Frontal cortex (tissue), 4 donors: ENCODE results near the gene LRRC31. TPM values are rescaled to one million over a fixed set of nuclear protein-coding genes. Genes with fewer than 3 reads are reported as not detected.

Source experiments
- DNase-seq, 2 donors: peaks; one replicate each; pipeline ENCODE4 v3.0.0; 2012; ENCODE audit warnings: low spot score in 2 of 2
- FAIRE-seq: peaks from 2 replicates; lab custom pipeline; 2012; peaks lifted over from hg19 to GRCh38; lab: Jason Lieb, UNC
- total RNA-seq: library from RNA; depleted of rRNA; stranded (reverse); fragments of >200 nt; gene quantifications from one replicate; pipeline ENCODE4 v1.2.3, GENCODE V29; 2014
- donor health status: control.
- donor health status: control.
- donor health status: control.

Gene LRRC31
- total RNA-seq, 1 donor from 2014 or later: under 0.01 TPM

- DNase-seq: no peak
These were observed 4.5 kb downstream of the LRRC31 start for GRCh38 chr3:169865176-169865767.

GRCh38 chr3:169864270-169864669 is 5.5 kb downstream of the LRRC31 start:
- DNase-seq: no peak
- no peak for FAIRE-seq

More at GRCh38 chr3:169865176-169865767, 4.5 kb downstream of the LRRC31 start:
- no peak for FAIRE-seq

- FAIRE-seq: no peak
These were observed 6.3 kb downstream of the LRRC31 start for GRCh38 chr3:169863458-169863899.

GRCh38 chr3:169861871-169862270 is 7.9 kb downstream of the LRRC31 start:
- FAIRE-seq: no peak
- DNase-seq: no peak

More at GRCh38 chr3:169863458-169863899, 6.3 kb downstream of the LRRC31 start:
- peak; percentile 37 to 58 for DNase-seq

- DNase-seq (no peak), FAIRE-seq (no peak)
These were observed 11.9 kb downstream of the LRRC31 start for GRCh38 chr3:169857811-169858210.

- FAIRE-seq (no peak), DNase-seq (no peak)
These were observed 14.2 kb downstream of the LRRC31 start for GRCh38 chr3:169855514-169855913.

- DNase-seq (no peak), FAIRE-seq (no peak)
These were observed 19.1 kb downstream of the LRRC31 start for GRCh38 chr3:169850618-169851017.

- DNase-seq: no peak
- no peak for FAIRE-seq
These were observed 21.0 kb downstream of the LRRC31 start for GRCh38 chr3:169848741-169849140.

GRCh38 chr3:169847896-169848295 is 21.8 kb downstream of the LRRC31 start:
- no peak for DNase-seq
- no peak for FAIRE-seq

- no peak for DNase-seq
- no peak for FAIRE-seq
These were observed 23.1 kb downstream of the LRRC31 start for GRCh38 chr3:169846458-169847193.

GRCh38 chr3:169842960-169843359 is 26.8 kb downstream of the LRRC31 start:
- FAIRE-seq: no peak
- no peak for DNase-seq

- no peak for DNase-seq
These were observed 28.6 kb downstream of the LRRC31 start for GRCh38 chr3:169841171-169841570.

GRCh38 chr3:169838511-169839030 is 31.2 kb downstream of the LRRC31 start:
- no peak for FAIRE-seq
- no peak for DNase-seq

More at GRCh38 chr3:169841171-169841570, 28.6 kb downstream of the LRRC31 start:
- no peak for FAIRE-seq

GRCh38 chr3:169836942-169837275 is 32.8 kb downstream of the LRRC31 start:
- DNase-seq (no peak), FAIRE-seq (no peak)

GRCh38 chr3:169836078-169836941 is 33.4 kb downstream of the LRRC31 start:
- FAIRE-seq (no peak), DNase-seq (no peak)

- DNase-seq: no peak
- no peak for FAIRE-seq
These were observed 34.2 kb downstream of the LRRC31 start for GRCh38 chr3:169835533-169835932.

GRCh38 chr3:169827712-169828111 is 42.0 kb downstream of the LRRC31 start:
- no peak for DNase-seq
- no peak for FAIRE-seq

GRCh38 chr3:169825316-169825715 is 44.4 kb downstream of the LRRC31 start:
- no peak for FAIRE-seq
- DNase-seq: no peak

GRCh38 chr3:169822983-169823382 is 46.8 kb downstream of the LRRC31 start:
- no peak for DNase-seq
- no peak for FAIRE-seq

- no peak for FAIRE-seq
- DNase-seq: no peak
These were observed 47.2 kb downstream of the LRRC31 start for GRCh38 chr3:169822540-169822939.
